HG02884 (cell line): ENCODE results near the gene SELENOM.
A peak's percentile ranks its signal among the peaks of the same experiment; 100 is the strongest.

ENCODE experiments used
- ATAC-seq: cut with Tn5 transposase; IDR thresholded peaks from one replicate; pipeline ENCODE4 v1.9.1; 2021; ENCODE audit warnings: mild to moderate bottlenecking, moderate library complexity; ENCODE audit not compliant: unreplicated experiment

SELENOM gene, protein sequence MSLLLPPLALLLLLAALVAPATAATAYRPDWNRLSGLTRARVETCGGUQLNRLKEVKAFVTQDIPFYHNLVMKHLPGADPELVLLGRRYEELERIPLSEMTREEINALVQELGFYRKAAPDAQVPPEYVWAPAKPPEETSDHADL

DNA sequence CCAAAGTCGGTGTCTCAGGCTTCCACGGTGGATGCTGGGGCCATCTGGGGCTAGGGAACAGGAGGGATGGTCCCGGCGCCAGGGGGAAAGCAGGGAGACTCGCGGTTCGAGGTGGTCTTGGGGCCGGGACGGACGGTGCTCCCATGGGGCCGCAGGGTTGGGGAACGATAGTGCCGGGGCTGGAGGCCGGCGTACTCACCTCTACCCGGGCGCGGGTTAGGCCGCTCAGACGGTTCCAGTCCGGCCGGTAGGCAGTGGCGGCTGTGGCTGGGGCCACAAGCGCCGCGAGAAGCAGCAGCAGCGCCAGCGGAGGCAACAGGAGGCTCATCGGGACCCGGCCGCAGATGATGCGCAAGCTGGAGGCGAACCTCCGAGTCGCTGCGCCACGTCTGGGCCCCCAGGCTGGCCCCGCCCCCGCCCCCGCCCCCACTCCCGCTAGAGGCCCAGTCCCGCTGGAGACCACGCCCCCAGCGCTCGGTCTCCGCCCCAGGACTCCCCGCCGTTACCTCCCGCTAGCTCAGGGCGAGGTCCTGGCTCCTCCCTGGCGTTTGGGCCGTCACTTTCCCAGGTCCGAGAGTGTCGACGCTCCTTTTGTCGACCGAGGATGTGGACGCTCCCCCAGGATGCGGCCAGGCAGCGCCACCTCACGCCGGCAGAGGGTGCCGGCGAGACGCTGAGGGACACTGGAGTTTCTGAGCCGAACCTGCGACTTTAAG lies at the start of gene SELENOM:
SELENOM (minus strand) TSS at position 391 of the 716 bp plus-strand sequence; CDS start at position 328, 63 bp downstream.
- peak; percentile 88 for ATAC-seq

DNA sequence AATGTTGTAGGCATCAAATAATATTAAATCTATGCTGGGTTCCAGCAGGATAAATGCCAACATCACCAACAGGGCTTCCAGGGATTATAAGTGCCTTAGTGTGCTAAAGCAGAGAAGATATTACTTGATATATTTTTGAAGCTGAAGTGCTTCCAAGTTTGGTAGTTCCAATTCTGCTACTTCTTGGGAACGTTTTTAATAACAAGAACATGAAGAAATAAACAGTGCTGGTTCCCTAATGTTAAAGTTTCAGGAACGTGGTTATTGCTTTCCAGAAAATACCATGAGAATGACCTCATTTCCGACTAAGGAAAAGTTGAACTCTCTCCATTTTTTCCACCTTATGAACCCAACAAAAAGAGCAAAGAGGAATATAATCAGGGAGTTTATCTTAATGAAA lies 48.1 kb upstream of the SELENOM start:
- no peak for ATAC-seq

GRCh38 chr22:31154975-31155374 lies 47.6 kb upstream of the SELENOM start:
- ATAC-seq: no peak

GRCh38 chr22:31153357-31153756 lies 46.0 kb upstream of the SELENOM start:
- no peak for ATAC-seq

DNA sequence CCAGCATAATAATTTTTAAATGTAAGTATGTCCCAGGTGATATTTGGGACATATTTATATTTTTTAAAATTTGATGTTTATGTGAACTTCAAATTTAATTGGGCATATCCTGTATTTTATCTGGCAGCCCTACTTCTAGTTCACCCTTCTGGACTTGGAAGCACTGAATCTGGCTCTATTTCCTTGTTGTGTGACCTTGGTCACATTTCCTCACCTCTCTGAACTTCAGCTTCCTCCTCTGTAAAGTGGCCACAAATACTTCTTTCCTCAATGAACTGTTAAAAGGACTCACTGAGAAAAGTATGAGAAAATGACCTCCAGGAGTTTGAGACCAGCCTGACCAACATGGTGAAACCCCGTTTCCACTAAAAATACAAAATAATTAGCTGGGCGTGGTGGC lies 44.5 kb upstream of the SELENOM start:
- no peak for ATAC-seq

DNA sequence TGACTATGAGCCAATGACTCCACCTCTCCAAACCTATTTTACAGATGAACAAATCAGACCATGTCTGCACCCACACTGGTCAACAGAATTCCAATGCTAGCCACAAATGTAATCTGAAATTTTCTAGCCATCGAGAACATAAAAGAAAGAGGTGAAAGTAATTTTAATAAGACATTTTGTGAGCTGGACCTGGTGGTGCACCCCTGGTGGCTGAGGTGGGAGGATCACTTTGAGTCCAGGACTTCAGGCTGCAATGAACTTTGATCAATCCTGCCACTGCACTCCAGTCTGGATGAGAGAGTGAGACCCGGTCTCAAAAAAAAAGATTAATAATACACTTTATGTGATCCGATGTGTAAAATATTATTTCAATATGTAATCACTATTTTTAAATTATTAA lies 43.2 kb upstream of the SELENOM start:
- no peak for ATAC-seq

GRCh38 chr22:31148953-31149627 lies 41.7 kb upstream of the SELENOM start:
- ATAC-seq: no peak

DNA sequence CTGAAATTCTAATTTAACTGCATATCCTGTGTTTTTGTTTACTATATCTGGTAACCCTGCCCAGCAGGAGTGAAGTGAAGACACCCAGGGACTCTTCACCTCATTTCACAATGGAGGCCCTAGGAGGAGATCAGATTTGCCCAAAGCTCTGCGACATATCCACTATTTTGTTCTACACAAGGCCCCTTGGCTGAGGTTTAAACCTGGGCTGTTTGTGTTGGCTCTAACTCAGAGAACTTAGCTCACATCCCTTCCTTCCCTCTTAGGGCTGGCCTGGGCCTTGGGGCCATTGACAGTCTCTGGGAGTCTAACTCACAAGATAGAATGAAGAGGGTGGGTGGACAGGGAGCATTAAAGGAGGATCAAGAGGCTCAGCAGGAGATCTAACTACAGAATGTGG lies 41.1 kb upstream of the SELENOM start:
- ATAC-seq: no peak

- ATAC-seq: no peak
These were observed 36.9 kb upstream of the SELENOM start for GRCh38 chr22:31144223-31144622.

- no peak for ATAC-seq
These were observed 36.2 kb upstream of the SELENOM start for GRCh38 chr22:31143537-31143936.

GRCh38 chr22:31143038-31143437 lies 35.7 kb upstream of the SELENOM start:
- no peak for ATAC-seq

DNA sequence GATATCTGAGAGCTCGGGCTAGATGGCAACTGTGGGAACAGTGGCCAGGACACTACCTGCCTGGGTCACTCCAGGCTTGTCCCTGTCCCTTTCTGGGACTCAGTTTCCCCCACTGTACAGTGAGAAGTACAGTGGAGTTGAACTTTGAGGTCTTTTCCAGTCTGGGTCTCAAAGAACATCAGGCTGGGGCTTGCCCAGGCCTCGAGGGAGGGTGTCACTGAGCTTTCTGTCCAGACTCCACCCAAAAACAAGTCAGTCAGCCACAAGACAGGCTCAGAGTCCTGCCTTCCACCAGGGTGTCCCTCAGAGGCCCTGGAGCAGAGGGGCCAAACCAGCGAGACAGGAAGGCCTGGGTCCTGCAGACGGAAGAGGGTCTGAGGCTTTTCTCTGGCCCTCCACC lies 34.9 kb upstream of the SELENOM start:
- no peak for ATAC-seq

DNA sequence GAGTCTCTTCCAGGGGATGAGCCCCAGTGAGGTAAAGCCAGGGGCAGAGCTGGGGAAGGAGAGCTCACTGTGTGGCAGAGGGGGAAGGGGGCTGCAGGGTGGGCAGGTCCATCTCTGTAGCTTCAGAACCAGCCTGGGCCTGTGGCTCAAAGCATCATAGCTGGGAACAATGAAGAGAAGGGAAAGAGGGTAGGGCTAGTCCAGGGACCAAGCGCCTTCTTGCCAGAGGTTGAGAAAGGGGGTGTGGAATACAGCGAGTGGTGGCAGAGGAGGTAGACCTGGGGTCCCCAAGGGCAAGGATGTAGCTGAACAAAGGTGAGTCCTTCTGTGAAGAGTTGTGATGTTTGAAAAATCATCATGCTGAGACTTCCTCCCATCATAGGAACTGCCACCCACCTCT lies 34.2 kb upstream of the SELENOM start:
- ATAC-seq: no peak

DNA sequence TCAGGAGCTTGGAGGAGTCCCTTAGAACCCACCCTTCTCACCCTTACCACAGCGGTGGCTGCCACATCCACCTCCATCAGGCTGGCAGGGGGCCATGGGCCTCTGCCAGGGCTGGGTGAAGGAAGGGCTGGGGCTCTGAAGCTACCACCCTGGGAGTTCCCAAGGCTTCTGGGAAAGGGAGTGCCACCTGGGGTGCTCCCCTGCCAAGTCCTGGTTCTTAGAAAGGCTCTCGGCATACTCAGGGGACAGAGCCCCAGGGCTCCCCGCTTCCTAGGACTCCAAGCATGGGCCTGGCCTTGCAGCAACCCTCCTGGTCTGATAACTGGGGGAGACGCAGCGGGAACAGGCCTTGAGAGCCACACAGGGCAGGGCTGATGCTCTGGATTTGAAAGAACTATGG lies 33.4 kb upstream of the SELENOM start:
- no peak for ATAC-seq

GRCh38 chr22:31139866-31140716 lies 32.7 kb upstream of the SELENOM start, which contains the start of gene PLA2G3:
TSS of gene PLA2G3 (minus strand) at chr22:31140508. CDS start at chr22:31140354, 154 bp downstream.
- ATAC-seq: no peak

GRCh38 chr22:31139066-31139465 lies 31.7 kb upstream of the SELENOM start:
- ATAC-seq: no peak

- ATAC-seq: no peak
These were observed 30.8 kb upstream of the SELENOM start for GRCh38 chr22:31138126-31138525.

DNA sequence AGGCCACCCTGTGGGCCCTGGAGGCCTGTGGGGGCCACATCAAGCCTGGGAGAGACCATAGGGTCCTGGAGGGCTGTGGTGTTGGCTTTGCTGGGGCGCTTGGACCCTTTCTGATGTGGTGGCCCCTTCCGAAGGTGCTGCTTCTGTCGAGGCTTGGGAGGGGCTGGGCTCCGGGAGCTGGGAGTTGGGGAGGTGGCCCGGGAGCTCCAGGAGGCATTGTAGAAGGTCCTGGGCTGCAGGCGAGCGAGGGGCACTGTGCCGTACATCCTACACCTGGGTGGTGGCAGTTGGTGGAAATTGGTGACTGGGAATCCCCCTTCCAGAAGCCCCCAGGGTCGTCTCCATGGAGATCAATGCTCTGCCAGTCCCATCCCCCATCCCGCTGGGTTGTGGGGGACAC lies 30.4 kb upstream of the SELENOM start:
- ATAC-seq: no peak

DNA sequence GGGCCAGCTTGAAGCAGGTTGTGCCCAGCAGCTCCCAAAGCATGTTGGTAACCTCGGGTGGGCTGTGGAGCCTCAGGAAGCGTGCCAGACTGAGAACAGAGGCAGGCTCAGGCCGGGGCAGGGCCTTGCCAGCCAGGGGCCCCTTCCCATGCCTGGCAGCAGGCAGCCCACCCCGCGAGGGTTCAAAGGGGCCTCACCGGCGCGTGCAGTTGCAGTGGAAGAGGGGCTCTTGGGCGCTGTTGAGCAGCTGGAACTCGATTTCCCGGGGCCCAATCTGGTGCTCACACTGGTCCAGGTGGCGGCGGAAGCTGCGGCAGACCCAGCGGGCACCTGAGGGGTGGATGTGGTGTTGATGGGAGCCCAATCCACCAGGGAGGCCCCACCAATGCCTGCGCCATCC lies 29.3 kb upstream of the SELENOM start:
- no peak for ATAC-seq

DNA sequence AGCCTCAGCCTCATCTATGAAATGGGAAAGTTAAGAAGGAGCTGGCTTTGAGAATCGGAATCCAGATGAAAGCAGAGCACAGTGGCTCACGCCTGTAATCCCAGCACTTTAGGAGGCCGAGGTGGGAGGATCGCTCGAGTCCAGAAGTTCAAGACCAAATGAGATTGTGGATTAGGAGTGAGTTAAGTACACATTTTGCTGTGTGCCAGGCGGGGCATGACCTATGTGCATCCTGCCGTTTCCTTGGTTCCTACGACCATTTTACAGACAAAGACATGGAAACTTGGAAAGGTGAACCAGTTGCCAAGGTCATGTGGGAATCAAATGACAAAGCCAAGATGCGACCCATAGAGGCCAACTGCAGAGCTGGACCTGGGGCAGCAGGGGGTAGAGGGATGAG lies 28.8 kb upstream of the SELENOM start:
- no peak for ATAC-seq

GRCh38 chr22:31135706-31136105 lies 28.3 kb upstream of the SELENOM start:
- ATAC-seq: no peak
